Prostate gland (tissue), 2 donors: ENCODE results near the gene HS1BP3.

Experiments
- CTCF ChIP-seq, 4 experiments: fragments of 200-600 bp in 2 of 4; fragments of 450-650 bp in 2 of 4; sonication (generic) in 2 of 4; IDR thresholded peaks; 1 replicate in 3 of 4; 2 replicates in 1 of 4; pipeline ENCODE4 v1.5.1; 2016 to 2019; ENCODE audit warnings: antibody characterized with exemption in 4 of 4, mild to moderate bottlenecking in 2 of 4, moderate library complexity in 2 of 4
- POLR2AphosphoS5 ChIP-seq: sonication (generic); formaldehyde crosslinking; IDR thresholded peaks from one replicate; pipeline ENCODE4 v1.6.1; 2017; ENCODE audit warnings: antibody characterized with exemption

- TF ChIP-seq POLR2AphosphoS5 (no peak), CTCF (IDR thresholded peaks at IDR 0.05) (no peak)
Measured at GRCh38 chr2:20575935-20576597, 74.8 kb downstream of the HS1BP3 start.
